GM13976 (cell line): ENCODE measurements around the gene NKAIN2.

Experiments used
- DNase-seq: peaks from one replicate; pipeline ENCODE4 v3.0.0; 2012; ENCODE audit warnings: low spot score
- CTCF ChIP-seq: IDR thresholded peaks from 2 replicates; pipeline ENCODE4 v1.5.1; 2012; ENCODE audit warnings: borderline replicate concordance, mild to moderate bottlenecking; ENCODE audit not compliant: insufficient read depth; ENCODE audit errors: extremely low read depth, missing control alignments, control extremely low read depth
- in situ Hi-C: fragments of 300-500 bp; cut with MboI; formaldehyde crosslinking; loops from one replicate; pipeline ENCODE4 v1.12.0; 2022; ENCODE audit warnings: low sequenced_read_pairs, mixed read lengths, inconsistent platforms; ENCODE audit not compliant: unreplicated experiment

NKAIN2 gene

GRCh38 chr6:123803504-123804013, at the start of gene NKAIN2:
Gene NKAIN2, plus strand, starts transcription at chr6:123803865.
- DNase-seq: no peak
- in situ Hi-C loops: no loop called here
- TF ChIP-seq CTCF: no peak

- no peak for TF ChIP-seq CTCF
- DNase-seq: no peak
- in situ Hi-C loops: no loop called here
Measured at GRCh38 chr6:123759472-123759871, 44.2 kb upstream of the NKAIN2 start.

GRCh38 chr6:123763904-123764303, 39.8 kb upstream of the NKAIN2 start:
- no peak for DNase-seq
- TF ChIP-seq CTCF: no peak
- in situ Hi-C loops: no loop called here

- TF ChIP-seq CTCF: no peak
Measured at GRCh38 chr6:123764722-123765121, 38.9 kb upstream of the NKAIN2 start.

GRCh38 chr6:123768921-123769320, 34.7 kb upstream of the NKAIN2 start:
- no peak for DNase-seq
- in situ Hi-C loops: no loop called here
- TF ChIP-seq CTCF: no peak

More at GRCh38 chr6:123764722-123765121, 38.9 kb upstream of the NKAIN2 start:
- no peak for DNase-seq
- in situ Hi-C loops: no loop called here

GRCh38 chr6:123769431-123769830, 34.2 kb upstream of the NKAIN2 start:
- DNase-seq: no peak
- in situ Hi-C loops: no loop called here
- no peak for TF ChIP-seq CTCF

- no peak for TF ChIP-seq CTCF
- in situ Hi-C loops: no loop called here
- DNase-seq: no peak
Measured at GRCh38 chr6:123770247-123770949, 33.3 kb upstream of the NKAIN2 start.
